SIG-M5 treated with dmso at 0.1 percent for 504 hours (cell line): ENCODE results near the gene CACNA1E.

Experiments used
- DNase-seq: peaks from one replicate; lab custom pipeline; 2025; ENCODE audit not compliant: unreplicated experiment; lab: John Stamatoyannopoulos, UW

The CACNA1E gene

DNA sequence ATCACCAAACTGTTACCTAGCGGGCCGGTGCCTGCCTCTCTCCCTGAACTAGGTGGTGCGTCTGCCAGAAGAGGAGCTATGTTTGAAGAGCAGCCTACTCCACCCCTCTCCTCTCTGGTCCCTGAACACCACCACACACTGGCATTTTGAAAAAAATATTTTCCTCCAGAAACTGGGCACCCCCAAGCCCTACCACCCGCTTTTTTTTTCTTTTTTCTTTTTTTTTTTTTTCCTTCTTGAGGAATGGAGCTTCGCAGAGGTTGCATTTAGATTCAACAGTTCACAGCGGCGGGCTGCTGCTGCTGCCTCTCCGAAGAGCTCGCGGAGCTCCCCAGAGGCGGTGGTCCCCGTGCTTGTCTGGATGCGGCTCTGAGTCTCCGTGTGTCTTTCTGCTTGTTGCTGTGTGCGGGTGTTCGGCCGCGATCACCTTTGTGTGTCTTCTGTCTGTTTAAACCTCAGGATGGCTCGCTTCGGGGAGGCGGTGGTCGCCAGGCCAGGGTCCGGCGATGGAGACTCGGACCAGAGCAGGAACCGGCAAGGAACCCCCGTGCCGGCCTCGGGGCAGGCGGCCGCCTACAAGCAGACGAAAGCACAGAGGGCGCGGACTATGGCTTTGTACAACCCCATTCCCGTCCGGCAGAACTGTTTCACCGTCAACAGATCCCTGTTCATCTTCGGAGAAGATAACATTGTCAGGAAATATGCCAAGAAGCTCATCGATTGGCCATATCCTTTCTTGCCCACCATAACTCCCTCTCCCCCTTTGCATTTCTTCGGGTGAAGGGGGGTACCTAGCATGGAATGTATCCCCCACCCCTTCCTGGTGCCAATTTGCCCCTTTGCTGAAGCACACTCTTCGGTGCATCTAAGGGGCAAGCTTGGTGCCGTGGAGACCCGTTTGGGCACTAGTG is at the start of gene CACNA1E:
Gene CACNA1E, plus strand, starts transcription at position 233 of the 911 bp plus-strand sequence. Its CDS starts 228 bp downstream, at position 461.
- DNase-seq, result no peak

DNA sequence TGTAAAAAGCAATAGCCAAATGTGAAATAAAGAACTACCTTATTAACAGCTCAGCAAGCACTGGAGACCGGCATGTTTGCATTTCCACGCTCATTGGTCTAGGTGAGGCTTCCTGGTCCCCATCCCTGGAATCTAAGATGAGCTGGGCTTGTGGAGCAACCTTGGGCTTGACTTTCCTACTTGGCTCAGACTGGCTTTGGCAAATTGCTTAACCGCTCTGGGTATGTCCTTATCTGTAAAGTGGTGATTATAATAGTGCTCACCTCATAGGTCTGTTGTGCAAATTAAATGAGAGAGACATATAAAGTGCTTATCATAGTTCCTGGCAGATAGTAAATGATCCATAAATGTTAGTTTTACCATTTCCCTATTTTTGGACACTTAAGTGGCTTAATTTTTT is 49.4 kb upstream of the CACNA1E start:
- no peak for DNase-seq

DNA sequence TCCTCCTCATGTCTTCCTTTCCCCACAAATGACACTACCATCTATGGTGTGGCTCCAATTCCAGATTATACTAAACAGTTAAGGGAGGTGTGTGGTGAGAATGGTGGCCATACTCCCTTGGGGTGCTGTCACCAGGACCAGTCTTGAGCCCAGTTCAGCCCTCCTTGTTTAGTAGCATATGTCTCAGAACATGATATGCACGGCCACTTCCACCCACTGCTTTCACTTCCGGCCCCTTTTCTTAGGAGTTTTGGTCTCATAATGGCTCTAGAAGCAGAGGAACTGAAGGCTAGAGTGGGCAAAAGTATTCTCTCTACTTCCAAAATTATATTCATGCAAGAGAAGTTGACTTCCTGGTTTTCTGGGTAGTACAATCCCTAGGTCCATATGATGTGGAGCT is 45.3 kb upstream of the CACNA1E start:
- no peak for DNase-seq

DNA sequence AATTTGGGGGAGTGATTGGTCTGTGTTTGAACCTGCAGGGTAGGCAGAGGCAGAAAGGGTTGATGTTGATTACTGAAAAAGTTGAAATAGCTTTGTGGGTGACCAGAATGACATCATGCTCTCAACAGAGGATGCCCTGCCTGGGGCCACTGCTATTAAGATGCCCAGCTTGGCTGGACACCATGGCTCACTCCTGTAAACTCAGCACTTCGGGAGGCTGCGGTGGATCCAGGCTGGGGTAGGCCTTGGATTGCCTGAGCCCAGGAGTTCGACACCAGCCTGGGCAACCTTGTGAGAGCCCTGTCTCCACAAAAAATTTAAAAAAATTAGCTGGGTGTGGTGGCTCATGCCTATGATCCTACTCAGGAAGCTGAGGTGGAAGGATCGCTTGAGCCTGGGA is 42.8 kb upstream of the CACNA1E start:
- no peak for DNase-seq

DNA sequence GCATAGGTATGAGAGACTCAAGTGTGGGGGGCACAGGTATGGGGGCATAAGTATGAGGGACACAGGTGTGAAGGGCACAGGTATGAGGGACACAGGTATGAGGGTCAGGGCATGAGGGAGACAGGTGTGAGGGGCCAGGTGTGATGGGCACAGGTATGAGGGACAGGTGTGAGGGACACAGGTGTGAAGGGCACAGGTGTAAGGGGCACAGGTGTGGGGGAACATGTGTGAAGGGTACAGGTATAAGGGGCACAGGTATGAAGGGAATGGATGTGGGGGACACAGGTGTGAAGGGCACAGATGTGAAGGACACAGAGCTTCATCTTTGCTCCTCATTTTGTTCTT is 41.2 kb upstream of the CACNA1E start:
- DNase-seq, result no peak

DNA sequence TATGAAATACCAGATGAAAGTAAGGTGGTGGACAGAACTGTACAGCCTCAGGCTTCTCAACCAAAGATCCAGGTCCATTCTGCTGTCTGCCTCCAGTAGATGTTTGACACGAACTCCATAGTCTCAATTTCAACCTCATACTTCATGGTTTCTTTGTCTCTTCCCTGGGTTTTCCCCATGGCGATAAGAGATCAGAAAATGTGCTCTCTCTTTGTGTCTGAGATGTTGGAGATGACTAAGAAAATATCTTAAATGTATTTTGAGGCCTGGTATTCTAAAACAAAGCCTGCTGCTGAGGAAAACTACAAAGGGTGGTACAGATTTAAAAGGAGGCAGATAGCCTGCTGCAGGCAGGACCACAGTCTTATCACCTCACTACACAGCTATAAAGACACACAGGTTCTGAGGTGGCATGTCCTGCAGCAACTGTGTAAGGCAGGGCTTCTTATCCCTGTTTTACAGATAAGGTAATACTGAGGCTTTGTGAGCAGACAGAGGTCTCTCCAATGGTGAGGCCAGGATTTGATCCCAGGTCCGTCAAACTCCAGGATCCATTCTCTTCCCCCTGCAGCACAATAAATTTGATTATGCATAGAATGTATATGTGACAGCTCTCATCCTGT is 40.0 kb upstream of the CACNA1E start:
- DNase-seq, result no peak

DNA sequence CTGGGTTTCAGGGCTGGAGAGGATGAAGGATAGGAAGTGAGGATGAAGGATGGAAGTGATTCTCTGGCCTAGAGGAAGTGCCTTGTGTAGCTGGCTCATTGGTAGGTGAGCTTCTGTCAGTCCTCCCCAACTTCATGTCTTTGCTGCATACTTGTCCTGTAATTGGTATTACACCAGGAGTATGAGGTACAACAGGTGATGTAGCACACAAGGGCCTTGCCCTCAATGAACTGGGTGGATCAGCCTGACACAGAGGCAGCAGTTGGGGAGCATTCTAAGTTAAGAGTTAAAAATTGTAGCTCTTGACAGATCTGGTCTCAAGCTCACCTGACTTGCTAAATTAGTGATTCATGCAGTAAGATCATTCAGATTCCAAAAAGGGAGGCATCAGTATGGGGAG is 37.9 kb upstream of the CACNA1E start:
- DNase-seq, result no peak

DNA sequence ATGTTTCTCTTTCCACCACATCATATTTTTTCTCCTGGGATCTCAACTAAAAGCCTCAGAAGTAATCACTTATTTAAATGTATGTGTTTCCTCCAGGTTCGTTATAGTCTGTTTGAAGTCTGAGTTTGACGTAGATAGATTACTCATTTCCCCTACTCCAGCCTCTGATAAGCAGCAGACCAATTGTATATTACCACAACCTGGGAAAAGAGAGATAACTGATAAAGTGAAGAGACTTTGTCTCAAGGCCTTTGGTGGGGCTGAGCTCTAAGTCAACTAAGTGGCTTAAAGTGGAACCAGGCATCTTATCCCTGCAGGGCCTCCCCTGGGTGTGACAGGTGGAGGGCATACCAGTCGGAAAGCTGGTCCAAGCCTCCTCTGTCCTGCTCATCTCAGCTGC is 34.9 kb upstream of the CACNA1E start:
- DNase-seq, result no peak

DNA sequence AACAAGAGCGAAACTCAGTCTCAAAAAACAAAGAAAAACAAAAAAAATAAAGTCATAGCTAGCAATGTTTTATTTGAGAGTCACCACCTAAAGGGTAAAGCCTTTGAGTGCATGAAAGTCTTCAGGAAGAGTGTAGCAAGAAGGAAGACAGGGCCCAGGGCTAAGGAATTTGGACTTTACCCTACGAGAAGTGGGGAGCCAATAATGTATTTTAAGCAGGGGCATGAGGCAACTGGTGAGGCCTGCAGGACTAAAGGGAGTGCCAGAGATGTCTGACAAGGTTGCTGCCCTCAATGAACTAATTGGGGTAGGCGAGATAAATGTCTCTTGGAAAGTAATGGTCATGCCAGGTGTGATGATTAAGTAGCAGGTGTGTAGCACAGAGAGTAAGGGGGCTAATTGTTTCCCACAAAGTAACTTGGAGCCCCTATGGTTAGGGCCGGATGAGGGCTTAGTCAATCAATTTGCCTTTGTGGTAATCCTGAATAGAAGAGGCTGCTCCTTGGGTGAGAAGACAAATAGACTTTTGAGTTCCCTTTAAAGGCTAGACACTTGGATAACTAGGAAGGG is 31.6 kb upstream of the CACNA1E start:
- DNase-seq, result no peak

DNA sequence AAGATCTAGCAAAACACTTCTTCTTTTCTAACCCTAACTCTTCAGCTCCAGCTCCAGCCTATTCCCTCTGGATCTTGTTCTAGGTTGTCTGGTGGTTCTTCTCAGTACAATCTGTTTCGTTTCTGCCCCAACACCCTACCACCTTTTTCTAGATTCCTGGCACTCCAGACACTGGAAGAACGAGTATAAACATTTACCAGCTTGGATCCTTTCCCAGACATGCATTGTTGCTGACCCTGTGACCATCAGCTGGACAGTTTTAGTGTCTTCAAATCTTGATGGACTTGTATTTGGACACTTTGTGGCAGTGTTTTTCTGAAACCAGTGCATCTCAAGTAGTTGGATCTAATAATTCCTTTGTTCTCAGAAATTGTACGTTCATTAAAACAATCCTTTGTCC is 30.6 kb upstream of the CACNA1E start:
- DNase-seq, result no peak

DNA sequence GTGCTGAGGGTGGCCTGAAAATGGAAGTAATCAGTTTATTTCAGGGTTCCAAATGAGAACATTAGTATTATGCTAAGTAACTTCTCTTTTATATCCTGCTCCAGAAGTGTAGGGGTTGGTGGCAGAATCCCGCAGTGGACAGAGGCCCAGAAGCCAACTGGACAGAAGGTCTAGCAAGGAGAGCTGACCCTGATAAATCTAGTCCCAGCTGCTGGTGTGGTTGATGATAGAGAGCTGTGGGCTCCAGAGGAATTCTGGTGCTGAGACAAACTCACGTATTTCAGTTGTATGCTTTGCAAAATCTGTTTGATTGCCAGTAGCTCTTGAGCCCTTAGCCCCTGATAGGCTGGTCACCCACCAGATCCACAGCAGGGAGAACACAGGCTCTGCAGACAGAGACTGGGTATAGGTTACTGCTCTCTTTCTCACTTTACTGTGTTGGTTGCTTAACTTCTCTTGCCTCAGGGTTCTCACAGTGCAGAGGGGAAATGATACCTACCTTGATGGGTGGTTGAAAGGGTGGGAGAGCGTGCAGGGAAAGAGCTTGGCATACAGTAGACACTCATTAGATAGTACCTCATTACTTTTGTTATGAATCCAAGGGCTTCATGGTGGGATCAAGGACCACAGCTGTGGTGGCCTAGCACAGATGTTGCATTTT is 29.6 kb upstream of the CACNA1E start:
- DNase-seq, result no peak

DNA sequence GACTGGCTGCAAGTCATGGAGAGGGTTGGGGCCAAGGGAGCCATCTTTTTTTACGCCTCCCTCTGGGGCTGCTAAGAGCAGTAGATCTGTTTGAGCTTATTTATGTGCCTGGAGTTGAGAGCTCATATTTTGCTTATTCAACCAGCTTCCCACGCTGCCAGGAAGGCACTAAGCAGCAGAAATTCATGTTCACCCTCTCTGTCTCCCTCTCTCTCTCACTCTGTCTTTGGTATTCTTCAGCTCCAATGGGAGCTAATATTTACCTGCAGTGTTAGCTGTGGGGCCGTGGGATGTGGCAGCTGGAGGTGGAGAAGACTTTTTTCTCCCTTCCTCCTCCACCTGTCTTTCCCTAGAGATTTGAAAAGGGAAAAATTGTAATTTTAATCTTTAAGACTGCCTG is 26.8 kb upstream of the CACNA1E start:
- no peak for DNase-seq

DNA sequence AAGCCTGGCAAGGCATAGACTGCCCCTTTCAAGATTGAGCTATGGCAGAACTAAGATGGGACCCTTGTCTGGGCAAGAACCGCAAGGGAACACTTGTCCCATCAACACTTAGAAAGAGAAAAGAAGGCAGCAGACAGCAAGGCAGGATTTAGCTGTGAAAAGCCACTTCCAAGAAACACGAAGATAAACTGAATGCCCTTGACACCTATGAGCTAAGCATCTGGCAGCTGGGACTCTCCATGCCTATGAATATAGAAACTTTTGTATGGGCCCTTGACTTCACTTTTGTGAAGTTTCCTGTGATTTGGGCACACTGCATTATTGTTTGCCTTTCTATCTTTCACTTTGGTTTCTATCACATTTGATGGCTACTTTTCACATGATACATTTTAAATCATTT is 24.9 kb upstream of the CACNA1E start:
- no peak for DNase-seq

DNA sequence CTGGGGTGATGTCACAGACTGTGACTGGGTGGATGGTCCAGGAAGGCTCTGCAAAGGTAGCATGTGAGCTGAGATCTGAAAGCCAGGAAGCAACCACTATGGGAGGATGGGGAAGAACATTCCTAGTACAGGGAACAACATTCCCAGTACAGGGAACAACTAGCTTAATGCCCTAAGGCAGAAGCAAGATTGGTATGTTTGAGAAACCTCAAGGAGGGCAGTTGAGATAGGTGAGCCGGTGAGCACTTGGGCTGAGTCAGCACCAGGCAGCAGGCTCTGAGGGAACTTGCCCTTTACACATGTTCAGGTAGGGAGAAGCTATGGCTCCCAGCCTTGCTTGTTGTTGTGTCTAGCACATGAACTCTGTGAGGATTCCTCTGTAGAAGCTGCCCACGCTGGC is 24.2 kb upstream of the CACNA1E start:
- DNase-seq, result no peak

DNA sequence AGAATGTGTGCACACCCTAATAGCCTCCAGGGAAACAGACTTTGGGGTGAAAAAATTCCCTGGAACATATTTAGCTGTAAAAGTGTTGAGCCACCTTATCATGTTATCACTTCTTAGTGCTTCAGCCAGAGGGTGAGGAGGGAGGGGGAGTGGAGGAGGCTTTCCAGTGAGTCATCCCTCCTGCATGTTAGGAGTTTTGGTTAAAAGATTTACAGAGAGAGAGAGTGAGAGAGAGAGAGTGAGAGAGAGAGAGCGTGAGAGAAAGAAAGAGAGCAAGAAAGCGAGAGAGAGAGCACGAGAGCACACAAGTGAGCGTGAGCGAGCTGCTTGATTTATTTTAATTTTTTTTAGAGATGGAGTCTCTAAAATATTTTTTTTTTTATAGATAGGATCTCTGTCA is 13.5 kb upstream of the CACNA1E start:
- peak; percentile 26 for DNase-seq

DNA sequence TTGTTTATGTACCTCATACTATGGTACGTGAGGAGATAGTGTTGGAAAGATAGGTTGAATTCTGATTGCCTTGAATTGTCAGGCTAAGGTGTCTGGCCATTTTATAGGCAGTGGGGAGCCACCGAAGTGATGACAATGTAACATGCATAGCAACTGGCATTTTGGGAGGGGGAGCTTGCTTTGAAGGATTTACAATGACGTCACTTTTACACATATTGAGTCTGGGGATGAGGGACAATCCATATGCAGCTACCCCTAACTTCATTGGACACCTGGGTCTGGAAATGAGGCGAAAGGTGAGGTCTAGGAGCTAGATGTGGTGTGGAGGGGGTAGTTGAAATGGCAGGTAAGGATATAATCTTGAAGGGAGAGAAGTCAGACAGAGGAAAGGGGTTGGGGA is 7.7 kb upstream of the CACNA1E start:
- DNase-seq, result no peak

DNA sequence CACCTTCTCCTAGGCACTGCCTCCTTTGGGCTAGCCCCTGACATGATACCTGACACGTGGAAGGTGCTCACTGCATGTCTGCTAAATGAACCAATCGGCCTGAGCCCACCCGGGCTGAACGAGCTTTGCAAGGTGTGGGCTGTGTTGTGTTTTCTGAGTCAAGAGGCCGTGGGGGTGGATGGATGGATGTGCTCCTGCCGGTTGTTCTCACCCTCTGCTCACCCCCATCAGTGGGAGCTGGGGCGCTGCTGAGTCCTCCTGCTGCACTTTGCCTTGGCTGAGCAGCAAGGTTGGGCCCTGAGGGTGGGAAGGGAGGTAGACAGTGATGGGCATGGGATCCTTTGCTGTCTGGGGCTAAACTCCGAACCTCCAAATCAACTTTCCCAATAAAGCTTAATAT is 6.7 kb upstream of the CACNA1E start:
- DNase-seq, result no peak

DNA sequence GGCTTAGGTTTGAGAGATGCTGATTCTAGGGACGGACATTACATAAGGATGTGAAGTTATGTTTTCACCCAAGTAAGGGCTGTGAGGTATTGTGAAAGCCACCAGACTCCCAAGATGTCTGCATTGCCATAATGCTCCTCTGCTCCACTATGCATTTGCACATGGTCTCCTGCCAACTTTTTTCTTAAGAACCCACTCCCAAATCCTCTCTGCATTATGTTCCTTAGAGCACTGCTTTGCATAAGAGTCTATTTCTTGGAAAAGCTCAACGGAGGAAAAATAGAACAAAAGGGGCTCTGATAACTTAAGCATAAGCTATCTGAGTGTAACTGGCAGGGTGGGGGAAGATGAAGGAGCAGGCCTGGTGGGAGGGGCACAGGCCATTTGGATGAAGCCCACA is 5.0 kb upstream of the CACNA1E start:
- DNase-seq, result no peak

DNA sequence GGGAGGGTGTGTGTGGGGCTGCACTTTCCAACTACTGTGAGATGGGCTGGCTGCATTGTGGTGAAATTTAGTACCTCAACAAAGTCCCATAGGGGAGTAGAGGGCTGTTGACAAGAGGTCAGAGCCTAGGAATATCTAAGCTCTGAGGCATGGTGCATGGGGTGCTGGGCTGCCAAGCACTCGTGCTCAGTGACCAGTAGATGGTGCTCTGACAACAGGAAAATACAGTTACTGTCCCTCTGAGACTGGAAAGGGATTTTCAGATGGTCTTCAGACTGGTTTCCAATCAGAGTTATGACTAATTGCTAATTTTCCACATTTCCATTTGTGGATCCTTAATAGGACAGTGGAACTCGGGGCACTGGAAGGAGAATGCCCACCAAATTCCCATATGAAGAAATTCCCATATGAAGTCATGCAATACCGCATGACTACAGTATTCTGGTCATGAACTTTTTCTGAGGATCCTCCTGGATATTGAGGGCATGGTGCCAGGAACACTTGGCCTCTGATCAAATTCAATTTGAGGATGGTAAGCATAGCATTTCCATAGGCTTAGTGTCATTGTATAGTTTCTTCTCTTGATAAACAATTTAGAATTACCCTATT is 4.1 kb upstream of the CACNA1E start:
- peak; percentile 74 for DNase-seq

DNA sequence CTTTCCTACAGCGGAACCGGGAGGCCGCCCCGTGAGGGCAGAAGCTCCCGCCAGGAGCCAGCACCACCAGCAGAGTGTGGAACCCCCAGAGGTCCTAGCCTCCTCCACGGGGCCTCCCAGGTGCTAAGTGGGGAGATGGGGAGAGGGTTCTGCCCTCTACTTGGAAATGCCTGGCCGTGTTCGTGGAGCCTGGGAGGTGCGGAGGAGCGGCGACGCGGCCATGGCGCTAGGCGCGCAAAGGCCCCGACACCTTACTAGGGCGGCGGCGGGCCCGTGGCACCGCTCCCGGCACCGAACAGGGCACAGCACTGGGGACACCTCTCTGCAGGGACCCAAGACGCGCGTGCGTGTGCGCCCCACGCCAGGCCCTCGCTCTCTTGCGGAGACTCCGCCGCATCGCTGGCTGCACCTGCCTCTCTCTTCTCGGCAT is 1.3 kb upstream of the CACNA1E start:
- no peak for DNase-seq

DNA sequence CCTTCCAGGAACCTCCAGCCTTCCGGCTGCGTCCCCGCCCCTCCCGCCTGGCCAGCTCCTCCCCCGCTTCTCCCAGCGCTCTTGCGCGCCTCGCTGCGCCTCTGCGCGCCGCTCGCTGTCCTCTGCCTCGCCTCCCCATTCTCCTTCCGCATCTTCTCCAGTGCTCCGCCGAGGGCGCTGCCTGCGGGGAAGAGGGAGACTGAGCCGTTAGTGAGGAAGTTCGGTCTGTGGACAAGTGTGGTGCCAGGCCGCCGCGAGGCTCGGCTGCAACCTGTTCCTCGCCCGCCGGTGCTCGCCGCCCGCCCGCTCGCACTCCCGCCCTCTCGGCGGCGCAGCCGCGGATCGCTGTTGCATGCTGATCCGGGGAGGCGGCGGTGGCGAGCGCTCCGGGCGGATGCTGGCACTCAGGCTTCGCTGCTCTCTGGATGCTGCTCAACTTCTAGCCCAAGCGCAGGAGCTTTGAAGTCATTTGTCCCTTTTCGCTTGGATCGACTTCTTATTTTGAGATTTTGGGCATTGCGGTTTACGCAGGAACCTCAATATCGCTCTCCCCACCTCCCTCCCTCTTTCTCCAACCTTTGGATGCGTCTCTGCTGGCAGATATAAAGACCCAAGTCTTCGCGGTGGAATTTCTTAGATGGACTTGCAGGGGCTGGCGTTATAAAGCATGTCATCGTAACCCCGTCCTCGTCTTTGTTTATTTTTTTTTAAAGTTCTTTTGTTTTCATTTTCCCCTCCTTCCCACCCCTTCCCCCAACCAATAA is 614 bp upstream of the CACNA1E start:
- no peak for DNase-seq
